Heart left ventricle (tissue), 16 donors: Measurements from ENCODE around the gene RALB. TPM values are rescaled to one million over a fixed set of nuclear protein-coding genes. Genes with fewer than 3 reads are reported as not detected.

ENCODE experiments used
- ATAC-seq, 4 donors: fragments of 200-7000 bp; cut with Tn5 transposase; one replicate each; pipeline ENCODE4 v1.9.1; 2020 to 2022; ENCODE audit warnings: moderate library complexity in 4 of 4, mild to moderate bottlenecking in 3 of 4, moderate number of reproducible peaks in 1 of 4
- DNase-seq, 5 donors: peaks; one replicate each; pipeline ENCODE4 v3.0.0-alpha.2; 2020
- H3K27ac ChIP-seq, 12 donors: fragments of 200-600 bp; sonication (generic) in 4 of 12; one replicate each; pipeline versions ENCODE4 v1.5.0 to v1.8.0; 2016 to 2022; ENCODE audit warnings: mild to moderate bottlenecking in 2 of 12
- H3K27me3 ChIP-seq, 9 donors: fragments of 200-600 bp; sonication (generic) in 2 of 9; one replicate each; pipeline versions ENCODE4 v1.5.1 to v1.8.0; 2016 to 2022; ENCODE audit warnings: mild to moderate bottlenecking in 3 of 9
- H3K36me3 ChIP-seq, 9 donors: fragments of 200-600 bp; sonication (generic) in 2 of 9; one replicate each; pipeline versions ENCODE4 v1.5.0 to v1.8.0; 2018 to 2022; ENCODE audit warnings: mild to moderate bottlenecking in 2 of 9
- H3K4me1 ChIP-seq, 12 donors: fragments of 200-600 bp; sonication (generic) in 4 of 12; one replicate each; pipeline versions ENCODE4 v1.5.0 to v1.8.0; 2016 to 2022; ENCODE audit warnings: mild to moderate bottlenecking in 3 of 12
- H3K4me3 ChIP-seq, 12 donors: fragments of 200-600 bp; sonication (generic) in 4 of 12; one replicate each; pipeline versions ENCODE4 v1.5.0 to v1.8.0; 2017 to 2022; ENCODE audit warnings: mild to moderate bottlenecking in 9 of 12, moderate library complexity in 4 of 12
- H3K9me3 ChIP-seq, 12 donors: fragments of 200-600 bp; sonication (generic) in 4 of 12; one replicate each; pipeline versions ENCODE4 v1.5.0 to v1.8.0; 2016 to 2022; ENCODE audit warnings: mild to moderate bottlenecking in 1 of 12
- CTCF ChIP-seq, 12 donors: fragments of 200-600 bp; sonication (generic) in 4 of 12; IDR thresholded peaks; one replicate each; pipeline versions ENCODE4 v1.5.0 to v1.8.0; 2018 to 2022; ENCODE audit warnings: antibody characterized with exemption in 12 of 12, mild to moderate bottlenecking in 5 of 12
- POLR2A ChIP-seq, 2 donors: fragments of 450-650 bp; IDR thresholded peaks; one replicate each; pipeline ENCODE4 v1.6.1; 2017; ENCODE audit warnings: antibody characterized with exemption in 2 of 2, mild to moderate bottlenecking in 2 of 2, moderate library complexity in 2 of 2
- WGBS, 4 donors: extraction: QIAGEN DNeasy Blood & Tissue Kit in 2 of 4; methylation state at CpG; one replicate each; pipeline versions ENCODE4 v1.1.5 to v1.1.7; 2013 to 2018; 5-methylcytosine and 5-hydroxymethylcytosine counted together
- intact Hi-C, 10 donors: fragments of 100-400 bp; cut with DNase I; formaldehyde crosslinking; loops; one replicate each; pipeline versions ENCODE4 v1.11.1 to v1.14.2; 2022
- polyA plus RNA-seq, 2 donors: library from polyadenylated mRNA; stranded (reverse); fragments of 200-250 nt; gene quantifications; one replicate each; pipeline ENCODE4 v1.2.3, GENCODE V29; 2013
- total RNA-seq, 9 donors: library from RNA; depleted of rRNA in 2 of 9; stranded (reverse); fragments of >200 nt in 2 of 9; fragmentation: NEBNext Ultra II Directional in 3 of 9; extraction: Animal tissue kit (Norgen Biotek cat#: 25700) in 3 of 9; gene quantifications; one replicate each; pipeline versions ENCODE4 v1.1.0 to v1.2.4, GENCODE V29; 2016 to 2023
- donor health status: ischemic (EF 13 %, LVEDD 7.1; RV severe dilation, severe dysfunction).
- donor health status: healthy with polysubstance abuse.
- donor health status: DM: no; HTN: yes; CAD: no.
- donor health status: DM: no; HTN: no; CAD: no.
- donor health status: ischemic (EF 25% LVEDD 6.9; RV normal size, moderate dysfunction).
- donor health status: ischemic (EF 25% LVEDD 5.7; RV mildly dilated, moderate dysfunction).
- donor health status: healthy.
- donor health status: DM: yes; HTN: yes; CAD: no.
- donor health status: ischemic (EF 35%, LVEDD 5.7; RV mildly dilated, moderate dysfunction).
- donor health status: nonischemic (EF 11% LVEDD 7.7; RV severe dilation, severe dysfunction).
- donor health status: DM: yes; HTN: yes; CAD: no.
- donor health status: PGD.
- donor health status: ischemic (EF 29% LVEDD 5.4; RV normal size, mild dysfunction).
- donor health status: nonischemic (EF 23%, LVEDD 6.1; RV moderate dilation, normal function).

RALB gene
- total and polyA plus RNA-seq, 11 donors = 30.5 to 111 (median 45.1) TPM

GRCh38 chr2:120204417-120204816, 48.2 kb upstream of the RALB start:
- no peak for ATAC-seq
- WGBS, 4 donors = 67 to 93% (median 73%) methylated on average over 3 of the region's 3 CpGs
- no peak overlapping the region for H3K27ac ChIP-seq

DNA sequence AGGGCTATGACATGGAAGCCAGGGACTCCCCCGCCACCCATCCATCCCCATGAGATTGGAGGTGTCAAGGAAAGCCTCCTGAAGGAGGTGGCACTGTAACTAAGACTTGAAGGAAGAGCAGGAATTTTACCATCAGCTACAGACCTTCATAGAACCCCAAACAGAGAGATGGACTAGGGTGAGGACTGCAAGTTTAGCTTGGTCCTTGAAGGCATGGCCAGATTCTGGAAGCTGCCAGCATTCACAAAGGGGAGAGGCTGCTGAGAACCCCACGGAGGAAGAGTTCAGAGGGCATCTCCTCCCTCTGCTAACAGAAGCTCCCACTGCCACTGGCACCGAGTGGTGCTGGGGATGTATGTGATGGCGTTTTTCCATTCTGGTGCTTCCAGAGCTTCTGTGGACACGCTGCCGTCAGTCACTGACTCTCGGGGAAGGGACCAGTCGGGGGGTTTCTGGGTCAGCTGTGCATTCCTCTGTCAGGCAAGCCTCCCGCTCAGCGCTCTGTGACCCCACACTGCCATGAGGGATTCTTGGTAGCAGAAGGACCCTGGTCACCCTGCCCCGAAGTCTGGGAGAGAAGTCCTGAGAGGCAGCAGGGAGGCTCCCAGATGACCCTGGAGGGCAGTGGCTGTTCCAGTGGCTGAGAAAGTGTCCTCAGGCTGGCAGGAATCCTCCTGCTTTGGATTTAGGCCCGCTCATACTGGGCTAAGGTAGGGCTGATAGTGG, 47.5 kb upstream of the RALB start:
- Histone ChIP-seq H3K4me3 (no peak overlapping the region), H3K27ac (no peak overlapping the region), H3K4me1 (peaks cover 0 to 18% (median 7%) of the 10 kb centered on the region in 12 donors), H3K9me3 (no peaks in the 10 kb centered on the region), H3K27me3 (no peaks in the 10 kb centered on the region), H3K36me3 (no peaks in the 10 kb centered on the region)
- WGBS, 4 donors = 88 to 96% (median 94%) methylated on average over 6 to 12 of the region's 12 CpGs
- intact Hi-C loops = loop anchor here in 1 of 10 donors (5.0 kb wide), 1 partner anchor 107 kb away; no protein-coding TSS in a partner anchor
- ATAC-seq = no peak
- TF ChIP-seq POLR2A (IDR thresholded peaks at IDR 0.05) (no peak), CTCF (IDR thresholded peaks at IDR 0.05) (no peak)
- DNase-seq = no peak

More at GRCh38 chr2:120204417-120204816, 48.2 kb upstream of the RALB start:
- Histone ChIP-seq H3K4me1 (peaks cover 0 to 16% (median 7%) of the 10 kb centered on the region in 12 donors), H3K9me3 (peaks cover 0 to 1% (median 0%) of the 10 kb centered on the region in 12 donors), H3K36me3 (no peaks in the 10 kb centered on the region), H3K27me3 (no peaks in the 10 kb centered on the region), H3K4me3 (no peak overlapping the region)
- DNase-seq = no peak
- intact Hi-C loops = no loop called here
- no peak for TF ChIP-seq CTCF (IDR thresholded peaks at IDR 0.05)
- TF ChIP-seq POLR2A (IDR thresholded peaks at IDR 0.05) = no peak

GRCh38 chr2:120206022-120206581, 46.5 kb upstream of the RALB start:
- Histone ChIP-seq H3K4me1 (peaks cover 0 to 26% (median 7%) of the 10 kb centered on the region in 12 donors), H3K4me3 (no peak overlapping the region), H3K27ac (no peak overlapping the region), H3K9me3 (no peaks in the 10 kb centered on the region), H3K36me3 (no peaks in the 10 kb centered on the region), H3K27me3 (no peaks in the 10 kb centered on the region)
- ATAC-seq = peak in 1 of 4 donors; percentile 20
- no peak for DNase-seq
- no peak for TF ChIP-seq POLR2A (IDR thresholded peaks at IDR 0.05)
- TF ChIP-seq CTCF (IDR thresholded peaks at IDR 0.05) = peak in 11 of 12 donors; percentile 17 to 53 (median 38)
- intact Hi-C loops = loop anchor here in 1 of 10 donors (5.0 kb wide), 1 partner anchor 106 kb away; no protein-coding TSS in a partner anchor
- 67 to 78% (median 75%) methylated on average over 6 to 8 of the region's 8 CpGs for WGBS, 4 donors
